Muscle of back (tissue), 13 donors: ENCODE measurements around the gene IMPG2. TPM values are rescaled to one million over a fixed set of nuclear protein-coding genes. Genes with fewer than 3 reads are reported as not detected.
A peak's percentile ranks its signal among the peaks of the same experiment; 100 is the strongest.
"Not testable (repeated sequence)": the region's sequence is repeated elsewhere in the genome, so short reads cannot be mapped to it uniquely, and the experiment has no call there.

Experiments used
- DNase-seq, 3 donors: peaks; one replicate each; pipeline versions ENCODE4 v3.0.0 to v3.0.0-alpha.2; 2013
- long read RNA-seq, 9 donors: transcript quantifications; one replicate each; lab custom pipeline, GENCODE V29; 2026
- polyA plus RNA-seq, 10 donors: library from polyadenylated mRNA; unstranded; fragments of 120-200 nt; gene quantifications; one replicate each; pipeline ENCODE4 v1.2.1, GENCODE V29; 2013; ENCODE audit not compliant: insufficient read length in 10 of 10

IMPG2 gene
- polyA plus RNA-seq, result 1 to 10 TPM in 5 of 10 donors, under 1 TPM in 5; 0.30 to 2.9 (median 0.98) TPM
- long read RNA-seq, donor 1, result 0 reads
- long read RNA-seq, donor 2, result 0 reads
- long read RNA-seq, donor 3, result 0 reads
- long read RNA-seq, donor 4, result 0 reads
- long read RNA-seq, donor 5, result 0 reads
- long read RNA-seq, donor 6, result 0 reads
- long read RNA-seq, donor 7, result 0 reads
- long read RNA-seq, donor 8, result 0 reads
- long read RNA-seq, donor 9, result 0 reads

GRCh38 chr3:101320475-101320874 is at the start of gene IMPG2:
Gene IMPG2 (minus strand): TSS chr3:101320575. CDS start chr3:101320372, 203 bp downstream.
- DNase-seq, result no peak

GRCh38 chr3:101362406-101362805 is 42.0 kb upstream of the IMPG2 start:
- no peak for DNase-seq

GRCh38 chr3:101351829-101352228 is 31.5 kb upstream of the IMPG2 start:
- peak; percentile 1 to 11 (median 3) for DNase-seq

GRCh38 chr3:101340591-101340990 is 20.2 kb upstream of the IMPG2 start:
- no peak for DNase-seq

GRCh38 chr3:101333883-101334282 is 13.5 kb upstream of the IMPG2 start:
- no peak for DNase-seq

- DNase-seq, result no peak
Measured at GRCh38 chr3:101329016-101329673, 8.8 kb upstream of the IMPG2 start.

GRCh38 chr3:101325393-101326134 is 5.2 kb upstream of the IMPG2 start:
- DNase-seq, result peak in 1 of 3 donors; percentile 20

GRCh38 chr3:101319531-101319930 is 844 bp downstream of the IMPG2 start:
- DNase-seq, result no peak

- no peak for DNase-seq
Measured at GRCh38 chr3:101312545-101312944, 7.8 kb downstream of the IMPG2 start.

GRCh38 chr3:101311676-101312075 is 8.7 kb downstream of the IMPG2 start:
- peak in 2 of 3 donors; percentile 10 to 37 for DNase-seq

GRCh38 chr3:101310978-101311375 is 9.4 kb downstream of the IMPG2 start:
- DNase-seq, result no peak

GRCh38 chr3:101308147-101308772 is 12.1 kb downstream of the IMPG2 start:
- DNase-seq, result not testable (repeated sequence)

- DNase-seq, result no peak
Measured at GRCh38 chr3:101303836-101304235, 16.5 kb downstream of the IMPG2 start.

- no peak for DNase-seq
Measured at GRCh38 chr3:101303089-101303731, 17.2 kb downstream of the IMPG2 start.

- DNase-seq, result no peak
Measured at GRCh38 chr3:101300073-101300472, 20.3 kb downstream of the IMPG2 start.

- DNase-seq, result no peak
Measured at GRCh38 chr3:101292027-101292426, 28.3 kb downstream of the IMPG2 start.

- no peak for DNase-seq
Measured at GRCh38 chr3:101288294-101288693, 32.1 kb downstream of the IMPG2 start.

- no peak for DNase-seq
Measured at GRCh38 chr3:101284757-101285156, 35.6 kb downstream of the IMPG2 start.

- peak in 2 of 3 donors; percentile 39 to 52 for DNase-seq
Measured at GRCh38 chr3:101281521-101282030, 38.8 kb downstream of the IMPG2 start.

- DNase-seq, result no peak
Measured at GRCh38 chr3:101279765-101280385, 40.5 kb downstream of the IMPG2 start.

GRCh38 chr3:101279162-101279561 is 41.2 kb downstream of the IMPG2 start:
- DNase-seq, result no peak
